GM12878 (cell line): ENCODE results near the gene RNASEH2A. TPM values are rescaled to one million over a fixed set of nuclear protein-coding genes. Genes with fewer than 3 reads are reported as not detected.
A peak's percentile ranks its signal among the peaks of the same experiment; 100 is the strongest.

Experiments
- ATAC-seq: fragments of 200-7000 bp; cut with Tn5 transposase; 3 replicates; pipeline ENCODE4 v1.9.1; 2020; ENCODE audit warnings: mild to moderate bottlenecking, moderate library complexity
- BruUV-seq: library from RNA; stranded (reverse); fragments of 400-500 nt; replicated peaks from 2 replicates; lab custom pipeline; 2021; lab: Mats Ljungman, UMichigan
- CTCF ChIA-PET: fragments of 300-600 bp; sonication (Branson Sonifier 250); formaldehyde crosslinking; extraction: SDS; loops from one replicate; lab custom pipeline; 2021; ENCODE audit warnings: inconsistent platforms; lab: Yijun Ruan, JAX
- POLR2A ChIA-PET: fragments of 350-600 bp; formaldehyde crosslinking; extraction: SDS; loops from one replicate; lab custom pipeline; 2021; ENCODE audit warnings: inconsistent platforms; lab: Charles Lee
- RAD21 ChIA-PET: fragments of 300-600 bp; sonication (Branson Sonifier 250); formaldehyde crosslinking; loops from one replicate; lab custom pipeline; 2023; ENCODE audit warnings: antibody characterized with exemption; ENCODE audit not compliant: unreplicated experiment; lab: Charles Lee
- SMC1A ChIA-PET: fragments of 300-600 bp; sonication (Branson Sonifier 250); formaldehyde crosslinking; loops from one replicate; lab custom pipeline; 2023; ENCODE audit not compliant: unreplicated experiment, uncharacterized antibody; lab: Charles Lee
- DNase-seq: peaks from one replicate; pipeline ENCODE4 v3.0.0-alpha.2; 2011; ENCODE audit warnings: low read depth, low spot score
- FAIRE-seq: peaks from 3 replicates; lab custom pipeline; 2011; peaks lifted over from hg19 to GRCh38; lab: Jason Lieb, UNC
- H2AFZ ChIP-seq: 2 replicates; pipeline ENCODE4 v1.6.0; 2011; ENCODE audit warnings: low read depth, low read length, control low read depth; ENCODE audit not compliant: control insufficient read depth
- H3K27ac ChIP-seq: 2 replicates; pipeline ENCODE4 v1.5.1; 2011; ENCODE audit warnings: control low read depth; ENCODE audit not compliant: control insufficient read depth, insufficient read depth
- H3K27me3 ChIP-seq, 2 experiments: replicated peaks in 1 of 2; 2 replicates each; pipeline versions ENCODE4 v1.6.0 to v1.6.1; 2011; ENCODE audit warnings: low read length in 1 of 2; ENCODE audit not compliant: control insufficient read depth in 2 of 2, insufficient read depth in 2 of 2
- H3K36me3 ChIP-seq, 2 experiments: 2 replicates each; pipeline ENCODE4 v1.5.1; 2011; ENCODE audit warnings: low read length in 1 of 2; ENCODE audit not compliant: control insufficient read depth in 2 of 2, insufficient read depth in 2 of 2
- H3K4me1 ChIP-seq: 2 replicates; pipeline ENCODE4 v1.6.1; 2011; ENCODE audit warnings: mild to moderate bottlenecking, low read length, moderate library complexity, mixed read lengths; ENCODE audit not compliant: control insufficient read depth, insufficient read depth
- H3K4me2 ChIP-seq: 2 replicates; pipeline ENCODE4 v1.6.0; 2011; ENCODE audit warnings: control low read depth; ENCODE audit not compliant: control insufficient read depth, insufficient read depth
- H3K4me3 ChIP-seq: fragments of 200-600 bp; sonication (generic); 2 replicates; pipeline ENCODE4 v1.5.1; 2016
- H3K79me2 ChIP-seq: 2 replicates; pipeline ENCODE4 v1.6.0; 2011; ENCODE audit warnings: low read length; ENCODE audit not compliant: control insufficient read depth, insufficient read depth
- H3K9ac ChIP-seq: 2 replicates; pipeline ENCODE4 v1.8.0; 2011; ENCODE audit warnings: low read length, control low read depth, mixed read lengths; ENCODE audit not compliant: control insufficient read depth, insufficient read depth
- H3K9me3 ChIP-seq: replicated peaks from 3 replicates; pipeline ENCODE4 v1.5.1; 2011; ENCODE audit warnings: mild to moderate bottlenecking, low read length; ENCODE audit not compliant: control insufficient read depth, insufficient read depth
- H4K20me1 ChIP-seq: 2 replicates; pipeline ENCODE4 v1.6.0; 2011; ENCODE audit not compliant: control insufficient read depth, insufficient read depth
- BMI1 ChIP-seq: fragments of 450-650 bp; IDR thresholded peaks from 2 replicates; pipeline ENCODE4 v1.6.1; 2016; ENCODE audit warnings: mild to moderate bottlenecking, moderate library complexity, borderline replicate concordance
- EED ChIP-seq: sonication (generic); IDR thresholded peaks from 2 replicates; pipeline ENCODE4 v1.6.1; 2016; ENCODE audit warnings: antibody characterized with exemption, low read depth
- ETV6 ChIP-seq, 2 experiments: fragments of 450-650 bp in 1 of 2; IDR thresholded peaks in 1 of 2; conservative IDR thresholded peaks in 1 of 2; 2 replicates each; pipeline ENCODE4 v1.6.1; 2014; ENCODE audit warnings: antibody characterized with exemption in 1 of 2, borderline replicate concordance in 1 of 2, low read depth in 1 of 2, mild to moderate bottlenecking in 1 of 2, moderate library complexity in 1 of 2
- HDGF ChIP-seq: fragments of 450-650 bp; IDR thresholded peaks from 2 replicates; pipeline ENCODE4 v1.6.1; 2016; ENCODE audit warnings: antibody characterized with exemption
- IKZF2 ChIP-seq, 2 experiments: fragments of 450-650 bp; IDR thresholded peaks; 2 replicates each; pipeline ENCODE4 v1.6.1; 2017; ENCODE audit warnings: mild to moderate bottlenecking in 2 of 2, moderate library complexity in 2 of 2
- KLF5 ChIP-seq: fragments of 450-650 bp; IDR thresholded peaks from 2 replicates; pipeline ENCODE4 v1.6.1; 2014; ENCODE audit warnings: mild to moderate bottlenecking; ENCODE audit not compliant: partially characterized antibody
- MLLT1 ChIP-seq: fragments of 450-650 bp; IDR thresholded peaks from 2 replicates; pipeline ENCODE4 v1.6.1; 2016; ENCODE audit warnings: mild to moderate bottlenecking
- NBN ChIP-seq: fragments of 450-650 bp; IDR thresholded peaks from 2 replicates; pipeline ENCODE4 v1.6.1; 2016
- NFIC ChIP-seq: IDR thresholded peaks from 2 replicates; pipeline ENCODE4 v1.6.1; 2012; ENCODE audit warnings: low read depth, mild to moderate bottlenecking, inconsistent platforms, low read length, moderate library complexity
- NR2C2 ChIP-seq: IDR thresholded peaks from 2 replicates; pipeline ENCODE4 v1.6.1; 2011; ENCODE audit warnings: borderline replicate concordance, low read depth; ENCODE audit not compliant: control insufficient read depth, insufficient read length
- POLR2AphosphoS5 ChIP-seq: IDR thresholded peaks from 2 replicates; pipeline ENCODE4 v1.6.1; 2011; ENCODE audit warnings: mild to moderate bottlenecking, low read length, inconsistent platforms
- SPI1 ChIP-seq: IDR thresholded peaks from 2 replicates; pipeline ENCODE4 v1.6.1; 2011; ENCODE audit warnings: low read depth, mild to moderate bottlenecking, low read length, moderate library complexity, borderline replicate concordance; ENCODE audit not compliant: insufficient read depth
- USF2 ChIP-seq: IDR thresholded peaks from 2 replicates; pipeline ENCODE4 v1.6.1; 2011; ENCODE audit warnings: low read depth, low read length, improper control_type of control experiment, borderline replicate concordance
- ZSCAN29 ChIP-seq: fragments of 450-650 bp; IDR thresholded peaks from 2 replicates; pipeline ENCODE4 v1.6.1; 2017; ENCODE audit warnings: mild to moderate bottlenecking, moderate library complexity
- WGBS: methylation state at CpG from one replicate; pipeline ENCODE4 v1.1.6; 2016; ENCODE audit warnings: low lambda C conversion rate; ENCODE audit not compliant: insufficient replicate concordance, insufficient coverage; ENCODE audit errors: missing lambda C conversion rate; 5-methylcytosine and 5-hydroxymethylcytosine counted together
- in situ Hi-C: fragments of 300-500 bp; cut with MboI; formaldehyde crosslinking; loops from 9 replicates; pipeline ENCODE4 v1.14.3; 2018; ENCODE audit warnings: mixed read lengths
- intact Hi-C: fragments of 100-400 bp; cut with micrococcal nuclease; formaldehyde crosslinking; loops from one replicate; pipeline ENCODE4 v1.14.2; 2022; ENCODE audit not compliant: unreplicated experiment
- polyA plus RNA-seq, 11 experiments: library from polyadenylated mRNA; depleted of rRNA in 4 of 11; unstranded in 6 of 11; stranded (reverse) in 5 of 11; fragments of >200 nt; fragmentation: Nextera tagmentation in 4 of 11; fragmentation: Illumina TruSeq in 1 of 11; extraction: Ambion mirVana in 4 of 11; extraction: Trizol in 1 of 11; gene quantifications; 1 replicate in 1 of 11; 2 replicates in 10 of 11; pipeline versions ENCODE4 v1.2.1 to v1.2.3, GENCODE V29; 2011 to 2016; ENCODE audit warnings: inconsistent platforms in 2 of 11, missing spikeins in 2 of 11, low read depth in 1 of 11
- total RNA-seq, 4 experiments: library from RNA; depleted of rRNA in 3 of 4; stranded (reverse); fragments of >200 nt in 3 of 4; fragmentation: Illumina TruSeq in 1 of 4; extraction: Trizol in 1 of 4; gene quantifications; 2 replicates each; pipeline versions ENCODE4 v1.2.1 to v1.2.3, GENCODE V29; 2013 to 2021
- TF ChIP-seq, protein P1 (sequence below): IDR thresholded peaks from 2 replicates; pipeline ENCODE4 v1.6.1; 2012; ENCODE audit warnings: low read depth, low read length, improper control_type of control experiment

The RNASEH2A gene
- total and polyA plus RNA-seq, 10 of the 15 experiments (the other 5 are each of a cell fraction or from before 2014, with no cell fraction given) = 17.4 to 103 (median 40.4) TPM

- ChIA-PET POLR2A (interaction anchor here (2.4 kb wide), 1 partner anchor 11 kb away, joined by 11 read pairs; no protein-coding TSS in a partner anchor), CTCF (interaction anchor here (4.1 to 4.2 kb wide), 2 partner anchors 8 to 11 kb away, joined by 22 to 44 read pairs; no protein-coding TSS in a partner anchor), RAD21 (interaction anchor here (0.5 to 4.5 kb wide), 3 partner anchors 8 to 367 kb away, joined by 3 to 49 read pairs (median 5); no protein-coding TSS in a partner anchor), SMC1A (interaction anchor here (1.2 to 4.1 kb wide), 2 partner anchors 8 to 10 kb away, joined by 6 to 28 read pairs; no protein-coding TSS in a partner anchor)
- no peaks in the 10 kb centered on the region for H4K20me1 ChIP-seq
- WGBS = 25% methylated on average over 4 of the region's 4 CpGs
- H3K9me3 ChIP-seq = no peaks in the 10 kb centered on the region
- TF ChIP-seq IKZF2 (IDR thresholded peaks at IDR 0.05) (peak in 1 of 2 experiments; percentile 8; a peak in 2 of 4 replicates), NBN (peak; percentile 85), SPI1 (peak; percentile 85; the same call in 1 of the 2 replicates), HDGF (peak; percentile 86; the same call in 1 of the 2 replicates), ETV6 (conservative IDR thresholded peaks at IDR 0.05 in 1 of 2, IDR thresholded peaks at IDR 0.05 in 1 of 2; ENCODE audit: borderline replicate concordance in 1 of 2, low read depth in 1 of 2) (0 out of 4 replicates have a peak, but pooled peaks of 1 of the 2 experiments have one; percentile 6), ZSCAN29 (no peak), NFIC (no peak), POLR2AphosphoS5 (0 out of 2 replicates have a peak, but pooled peaks have one; percentile 1), BMI1 (0 out of 2 replicates have a peak, but pooled peaks have one; percentile 35), NR2C2 (no peak), MLLT1 (peak; percentile 70), KLF5 (no peak), EED (peak; percentile 50), USF2 (no peak)
- TF ChIP-seq, protein P1, sequence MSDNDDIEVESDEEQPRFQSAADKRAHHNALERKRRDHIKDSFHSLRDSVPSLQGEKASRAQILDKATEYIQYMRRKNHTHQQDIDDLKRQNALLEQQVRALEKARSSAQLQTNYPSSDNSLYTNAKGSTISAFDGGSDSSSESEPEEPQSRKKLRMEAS = no peak
- ATAC-seq (no peak), FAIRE-seq (no peak), DNase-seq (no peak)
- H3K79me2 ChIP-seq = peaks cover 16% of the 10 kb centered on the region
- peak overlapping the region; percentile 61 for H3K4me2 ChIP-seq
- H3K9ac ChIP-seq = peak overlapping the region; percentile 77
- no TSS peak for BruUV-seq
- H3K27me3 ChIP-seq = no peaks in the 10 kb centered on the region
- H2AFZ ChIP-seq = peak overlapping the region; percentile 49
- peaks cover 69% of the 10 kb centered on the region for H3K4me1 ChIP-seq
- peak overlapping the region; percentile 97 for H3K27ac ChIP-seq
- H3K36me3 ChIP-seq = no peaks in the 10 kb centered on the region
- intact Hi-C loops (loop anchor here (5.0 to 10.0 kb wide), 2 partner anchors 152 to 1691 kb away; partner anchors contain the start of gene CALR), in situ Hi-C loops (no loop called here)
- no peak overlapping the region for H3K4me3 ChIP-seq
These were observed 20.9 kb upstream of the RNASEH2A start for GRCh38 chr19:12785431-12786031.
